Endothelial cell of umbilical vein (primary cell): ENCODE results near the gene YY1. TPM values are rescaled to one million over a fixed set of nuclear protein-coding genes. Genes with fewer than 3 reads are reported as not detected.

ENCODE experiments used
- BruUV-seq: library from RNA; stranded (reverse); fragments of 400-500 nt; replicated peaks from 2 replicates; lab custom pipeline; 2021; lab: Mats Ljungman, UMichigan
- CTCF ChIA-PET: fragments of 300-600, 350-600 bp; sonication (Branson Sonifier 250); formaldehyde crosslinking; loops from one replicate; lab custom pipeline; 2021; ENCODE audit warnings: antibody characterized with exemption, inconsistent platforms; lab: Charles Lee
- POLR2A ChIA-PET: fragments of 300-600, 350-600 bp; sonication (Branson Sonifier 250); formaldehyde crosslinking; loops from one replicate; lab custom pipeline; 2021; ENCODE audit warnings: antibody characterized with exemption, inconsistent platforms; lab: Charles Lee
- DNase-seq: peaks from one replicate; pipeline ENCODE4 v3.0.0-alpha.2; 2011; ENCODE audit warnings: low read depth, low spot score
- FAIRE-seq: peaks from 2 replicates; lab custom pipeline; 2011; peaks lifted over from hg19 to GRCh38; lab: Jason Lieb, UNC
- H2AFZ ChIP-seq: 2 replicates; pipeline ENCODE4 v1.6.0; 2012; ENCODE audit warnings: low read depth, low read length, control low read depth, inconsistent platforms
- H3K27ac ChIP-seq: 2 replicates; pipeline ENCODE4 v1.5.1; 2011; ENCODE audit warnings: low read depth, mild to moderate bottlenecking, control low read depth, low read length, moderate library complexity; ENCODE audit not compliant: insufficient read depth
- H3K27me3 ChIP-seq, 2 experiments: 2 replicates each; pipeline versions ENCODE4 v1.6.0 to v1.6.1; 2011; ENCODE audit warnings: low read length in 2 of 2, mixed read lengths in 1 of 2; ENCODE audit not compliant: control insufficient read depth in 2 of 2, insufficient read depth in 2 of 2
- H3K36me3 ChIP-seq, 2 experiments: 2 replicates in 1 of 2; 3 replicates in 1 of 2; pipeline ENCODE4 v1.5.1; 2011; ENCODE audit warnings: low read length in 2 of 2, mild to moderate bottlenecking in 1 of 2, moderate library complexity in 1 of 2; ENCODE audit not compliant: control insufficient read depth in 2 of 2, insufficient read depth in 2 of 2; ENCODE audit errors: extremely low read depth in 1 of 2
- H3K4me1 ChIP-seq: 3 replicates; pipeline ENCODE4 v1.5.1; 2011; ENCODE audit warnings: mild to moderate bottlenecking, low read length; ENCODE audit not compliant: control insufficient read depth, insufficient read depth; ENCODE audit errors: extremely low read depth
- H3K4me2 ChIP-seq: 2 replicates; pipeline ENCODE4 v1.6.1; 2011; ENCODE audit warnings: low read length, control low read depth, mixed read lengths; ENCODE audit not compliant: insufficient read depth
- H3K4me3 ChIP-seq, 3 experiments: fragments of 200-600 bp in 1 of 3; sonication (generic), shearing (Covaris generic) in 1 of 3; replicated peaks in 1 of 3; 2 replicates each; pipeline ENCODE4 v1.5.1; 2011 to 2016; ENCODE audit warnings: control low read depth in 3 of 3, low read length in 3 of 3, mild to moderate bottlenecking in 2 of 3, inconsistent platforms in 1 of 3, low read depth in 1 of 3, moderate library complexity in 1 of 3; ENCODE audit not compliant: insufficient read depth in 1 of 3
- H3K79me2 ChIP-seq: 2 replicates; pipeline ENCODE4 v1.6.0; 2012; ENCODE audit warnings: low read length, inconsistent platforms; ENCODE audit not compliant: control insufficient read depth, insufficient read depth
- H3K9ac ChIP-seq: replicated peaks from 2 replicates; pipeline ENCODE3; 2011; ENCODE audit warnings: low read length, control low read depth; ENCODE audit not compliant: insufficient read depth; ENCODE audit errors: extremely low read depth
- H3K9me1 ChIP-seq: replicated peaks from 3 replicates; pipeline ENCODE4 v1.6.0; 2011; ENCODE audit warnings: mild to moderate bottlenecking, low read length; ENCODE audit not compliant: control insufficient read depth, insufficient read depth; ENCODE audit errors: extremely low read depth
- H3K9me3 ChIP-seq: replicated peaks from 2 replicates; pipeline ENCODE4 v1.5.1; 2012; ENCODE audit warnings: low read length, inconsistent platforms; ENCODE audit not compliant: control insufficient read depth, insufficient read depth
- H4K20me1 ChIP-seq: replicated peaks from 2 replicates; pipeline ENCODE3; 2011; ENCODE audit warnings: mild to moderate bottlenecking, low read length; ENCODE audit not compliant: control insufficient read depth, insufficient read depth; ENCODE audit errors: extremely low read depth
- CTCF ChIP-seq, 2 donors: IDR thresholded peaks; 1 replicate in 1 of 2; 2 replicates in 1 of 2; pipeline ENCODE4 v1.5.1; 2011; ENCODE audit warnings: low read length in 2 of 2, mild to moderate bottlenecking in 2 of 2, moderate library complexity in 2 of 2, control low read depth in 1 of 2, inconsistent platforms in 1 of 2, low read depth in 1 of 2; ENCODE audit not compliant: insufficient read depth in 1 of 2; ENCODE audit errors: extremely low read depth in 1 of 2
- EZH2 ChIP-seq: IDR thresholded peaks from 2 replicates; pipeline ENCODE4 v1.6.1; 2012; ENCODE audit warnings: borderline replicate concordance, low read depth, mild to moderate bottlenecking, moderate library complexity, low read length, inconsistent platforms; ENCODE audit not compliant: severe bottlenecking
- FOS ChIP-seq: IDR thresholded peaks from 2 replicates; pipeline ENCODE4 v1.6.1; 2011; ENCODE audit warnings: mild to moderate bottlenecking, low read length, moderate library complexity, borderline replicate concordance; ENCODE audit not compliant: insufficient read depth
- GATA2 ChIP-seq: IDR thresholded peaks from 2 replicates; pipeline ENCODE4 v1.7.0; 2011; ENCODE audit warnings: low read depth, mild to moderate bottlenecking, moderate library complexity, mixed read lengths, low read length; ENCODE audit not compliant: insufficient read length, insufficient read depth
- JUN ChIP-seq: IDR thresholded peaks from 2 replicates; pipeline ENCODE4 v1.6.1; 2011; ENCODE audit warnings: borderline replicate concordance, low read depth; ENCODE audit not compliant: insufficient read length, insufficient read depth
- MAX ChIP-seq: IDR thresholded peaks from 2 replicates; pipeline ENCODE4 v1.6.1; 2011; ENCODE audit not compliant: insufficient read depth, insufficient read length
- MYC ChIP-seq: IDR thresholded peaks from one replicate; pipeline ENCODE4 v1.6.1; 2011; ENCODE audit warnings: mild to moderate bottlenecking, low read depth, low read length
- POLR2A ChIP-seq: IDR thresholded peaks from 2 replicates; pipeline ENCODE4 v1.6.1; 2012; ENCODE audit warnings: low read depth, mild to moderate bottlenecking, control low read depth, low read length
- POLR2AphosphoS5 ChIP-seq: IDR thresholded peaks from 2 replicates; pipeline ENCODE4 v1.6.1; 2012; ENCODE audit warnings: low read depth, mild to moderate bottlenecking, control low read depth, low read length, moderate library complexity; ENCODE audit not compliant: insufficient read depth
- dilution Hi-C: fragments of 300-500 bp; cut with MboI; formaldehyde crosslinking; loops from one replicate; pipeline ENCODE4 v1.15.0; 2019; ENCODE audit warnings: low sequenced_read_pairs; ENCODE audit not compliant: extremely low pct_ligation_motif_present
- intact Hi-C: fragments of 100-400 bp; cut with micrococcal nuclease; formaldehyde crosslinking; loops from one replicate; pipeline ENCODE4 v1.10.0; 2022
- polyA plus RNA-seq, 4 experiments: library from polyadenylated mRNA; depleted of rRNA in 3 of 4; stranded (reverse) in 3 of 4; unstranded in 1 of 4; fragments of >200 nt; gene quantifications; 2 replicates each; pipeline versions ENCODE4 v1.2.1 to v1.2.3, GENCODE V29; 2011 to 2012; ENCODE audit warnings: missing spikeins in 1 of 4
- total RNA-seq: library from RNA; stranded (reverse); gene quantifications from 2 replicates; pipeline ENCODE4 v1.2.3, GENCODE V29; 2021

YY1 gene
- total and polyA plus RNA-seq, 2 donors (not counting 3 experiments of a cell fraction or from before 2014, with no cell fraction given) = 23.5 to 78.6 TPM

- no peaks in the 10 kb centered on the region for H3K27me3 ChIP-seq
- dilution Hi-C loops (no loop called here), intact Hi-C loops (loop anchor here (1.0 to 10.0 kb wide), 4 partner anchors 15 to 351 kb away; no protein-coding TSS in a partner anchor)
- H3K4me3 ChIP-seq = no peak overlapping the region
- peaks cover 10% of the 10 kb centered on the region for H3K79me2 ChIP-seq
- H4K20me1 ChIP-seq = no peaks in the 10 kb centered on the region
- FAIRE-seq (no peak), DNase-seq (no peak)
- no peak for TF ChIP-seq JUN
- POLR2A ChIA-PET = no interaction called here
- H3K4me2 ChIP-seq = no peak overlapping the region
- no peaks in the 10 kb centered on the region for H3K9me3 ChIP-seq
- H3K27ac ChIP-seq = no peak overlapping the region
- H3K9me1 ChIP-seq = no peaks in the 10 kb centered on the region
- peaks cover 12% of the 10 kb centered on the region for H3K4me1 ChIP-seq
- BruUV-seq = no TSS peak
- no peak overlapping the region for H3K9ac ChIP-seq
- H2AFZ ChIP-seq = no peak overlapping the region
- CTCF ChIA-PET = interaction anchor here (0.7 to 1.8 kb wide), 6 partner anchors 10 to 71 kb away, joined by 3 to 8 read pairs (median 5); a partner anchor contains a TSS
- peaks cover 0 to 3% of the 10 kb centered on the region in 2 experiments for H3K36me3 ChIP-seq
These were observed 65.0 kb downstream of the YY1 start for GRCh38 chr14:100303925-100304324.

GRCh38 chr14:100304825-100305323, 65.9 kb downstream of the YY1 start:
- Histone ChIP-seq H3K9me1 (no peaks in the 10 kb centered on the region), H2AFZ (no peak overlapping the region), H4K20me1 (no peaks in the 10 kb centered on the region), H3K4me1 (peaks cover 21% of the 10 kb centered on the region), H3K4me2 (peak overlapping the region; percentile 60), H3K4me3 (peak overlapping the region; percentile 54 to 89 (median 61)), H3K79me2 (peaks cover 10% of the 10 kb centered on the region), H3K9me3 (no peaks in the 10 kb centered on the region), H3K36me3 (no peaks in the 10 kb centered on the region), H3K9ac (peak overlapping the region; percentile 29), H3K27me3 (no peaks in the 10 kb centered on the region), H3K27ac (no peak overlapping the region)
- TSS peak; percentile 22 for BruUV-seq
- DNase-seq = peak; percentile 51
- ChIA-PET POLR2A (no interaction called here), CTCF (interaction anchor here (0.6 to 1.4 kb wide), 3 partner anchors 8 to 73 kb away, joined by 4 to 10 read pairs (median 4); no protein-coding TSS in a partner anchor)
- dilution Hi-C loops = no loop called here
- FAIRE-seq = peak; percentile 77
- intact Hi-C loops = loop anchor here (1.0 to 10.0 kb wide), 3 partner anchors 14 to 350 kb away; no protein-coding TSS in a partner anchor
- no peak for TF ChIP-seq EZH2
- TF ChIP-seq POLR2AphosphoS5 = no peak
- TF ChIP-seq CTCF (IDR thresholded peaks at IDR 0.05; ENCODE audit: extremely low read depth in 1 of 2, insufficient read depth in 1 of 2, low read depth in 1 of 2, low read length in 2 of 2) = no peak
- no peak for TF ChIP-seq JUN
- TF ChIP-seq GATA2 = no peak
- no peak for TF ChIP-seq MYC
- TF ChIP-seq FOS = no peak
- no peak for TF ChIP-seq POLR2A
- TF ChIP-seq MAX = no peak
